Measurements from ENCODE around the gene PCDHGB4.
A peak's percentile ranks its signal among the peaks of the same experiment; 100 is the strongest.
"Not testable (repeated sequence)": the region's sequence is repeated elsewhere in the genome, so short reads cannot be mapped to it uniquely, and the experiment has no call there.

PCDHGB4 gene

DNA sequence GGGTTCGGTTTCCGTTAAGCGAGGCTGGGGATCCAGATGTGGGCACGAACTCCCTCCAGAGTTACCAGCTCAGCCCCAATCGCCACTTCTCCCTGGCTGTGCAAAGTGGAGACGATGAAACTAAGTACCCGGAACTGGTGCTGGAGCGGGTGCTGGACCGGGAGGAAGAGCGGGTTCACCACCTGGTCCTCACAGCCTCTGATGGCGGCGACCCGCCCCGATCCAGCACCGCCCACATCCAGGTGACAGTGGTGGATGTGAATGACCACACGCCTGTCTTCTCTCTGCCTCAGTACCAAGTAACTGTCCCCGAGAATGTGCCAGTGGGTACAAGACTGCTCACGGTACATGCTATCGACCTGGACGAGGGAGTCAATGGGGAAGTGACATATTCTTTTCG, 4.2 kb upstream of the PCDHGB4 start:
- H3K4me3 ChIP-seq (ENCODE audit: low read depth, low read length) = no peak overlapping the region
- TF ChIP-seq, protein P1, sequence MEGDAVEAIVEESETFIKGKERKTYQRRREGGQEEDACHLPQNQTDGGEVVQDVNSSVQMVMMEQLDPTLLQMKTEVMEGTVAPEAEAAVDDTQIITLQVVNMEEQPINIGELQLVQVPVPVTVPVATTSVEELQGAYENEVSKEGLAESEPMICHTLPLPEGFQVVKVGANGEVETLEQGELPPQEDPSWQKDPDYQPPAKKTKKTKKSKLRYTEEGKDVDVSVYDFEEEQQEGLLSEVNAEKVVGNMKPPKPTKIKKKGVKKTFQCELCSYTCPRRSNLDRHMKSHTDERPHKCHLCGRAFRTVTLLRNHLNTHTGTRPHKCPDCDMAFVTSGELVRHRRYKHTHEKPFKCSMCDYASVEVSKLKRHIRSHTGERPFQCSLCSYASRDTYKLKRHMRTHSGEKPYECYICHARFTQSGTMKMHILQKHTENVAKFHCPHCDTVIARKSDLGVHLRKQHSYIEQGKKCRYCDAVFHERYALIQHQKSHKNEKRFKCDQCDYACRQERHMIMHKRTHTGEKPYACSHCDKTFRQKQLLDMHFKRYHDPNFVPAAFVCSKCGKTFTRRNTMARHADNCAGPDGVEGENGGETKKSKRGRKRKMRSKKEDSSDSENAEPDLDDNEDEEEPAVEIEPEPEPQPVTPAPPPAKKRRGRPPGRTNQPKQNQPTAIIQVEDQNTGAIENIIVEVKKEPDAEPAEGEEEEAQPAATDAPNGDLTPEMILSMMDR (IDR thresholded peaks at IDR 0.05; ENCODE audit: borderline replicate concordance, insufficient read depth, low read depth, low read length) = no peak

DNA sequence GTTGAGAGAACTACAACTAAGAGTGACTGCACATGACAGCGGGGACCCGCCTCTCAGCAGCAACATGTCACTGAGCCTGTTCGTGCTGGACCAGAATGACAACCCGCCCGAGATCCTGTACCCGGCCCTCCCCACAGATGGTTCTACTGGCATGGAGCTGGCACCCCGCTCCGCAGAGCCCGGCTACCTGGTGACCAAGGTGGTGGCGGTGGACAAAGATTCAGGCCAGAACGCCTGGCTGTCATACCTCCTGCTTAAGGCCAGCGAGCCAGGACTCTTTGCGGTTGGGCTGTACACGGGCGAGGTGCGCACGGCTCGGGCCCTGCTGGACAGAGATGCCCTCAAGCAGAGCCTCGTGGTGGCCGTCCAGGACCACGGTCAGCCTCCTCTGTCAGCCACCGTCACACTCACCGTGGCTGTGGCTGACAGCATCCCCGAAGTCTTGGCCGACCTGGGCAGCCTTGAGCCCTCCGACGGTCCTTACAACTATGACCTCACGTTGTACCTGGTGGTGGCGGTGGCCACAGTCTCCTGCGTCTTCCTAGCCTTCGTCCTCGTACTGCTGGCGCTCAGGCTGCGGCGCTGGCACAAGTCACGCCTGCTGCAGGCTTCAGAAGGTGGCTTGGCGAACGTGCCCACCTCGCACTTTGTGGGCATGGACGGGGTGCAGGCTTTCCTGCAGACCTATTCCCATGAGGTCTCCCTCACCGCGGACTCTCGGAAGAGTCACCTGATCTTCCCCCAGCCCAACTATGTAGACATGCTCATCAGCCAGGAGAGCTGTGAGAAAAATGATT, 2.8 kb upstream of the PCDHGB4 start:
- no peak overlapping the region for H3K4me3 ChIP-seq (ENCODE audit: low read depth, low read length)
- TF ChIP-seq, protein P1 (IDR thresholded peaks at IDR 0.05; ENCODE audit: borderline replicate concordance, insufficient read depth, low read depth, low read length) = no peak

DNA sequence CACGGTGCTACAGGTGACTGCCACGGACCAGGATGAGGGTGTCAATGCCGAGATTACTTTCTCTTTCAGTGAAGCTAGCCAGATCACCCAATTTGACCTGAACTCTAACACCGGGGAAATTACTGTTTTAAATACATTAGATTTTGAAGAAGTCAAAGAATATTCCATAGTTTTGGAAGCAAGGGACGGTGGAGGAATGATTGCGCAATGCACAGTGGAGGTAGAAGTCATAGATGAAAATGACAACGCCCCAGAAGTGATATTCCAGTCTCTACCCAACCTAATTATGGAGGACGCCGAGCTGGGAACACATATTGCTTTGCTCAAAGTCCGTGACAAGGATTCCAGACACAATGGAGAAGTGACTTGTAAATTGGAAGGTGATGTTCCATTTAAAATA, 1.2 kb downstream of the PCDHGB4 start:
- no peak overlapping the region for H3K4me3 ChIP-seq (ENCODE audit: low read depth, low read length)
- TF ChIP-seq, protein P1 (IDR thresholded peaks at IDR 0.05; ENCODE audit: borderline replicate concordance, insufficient read depth, low read depth, low read length) = no peak

DNA sequence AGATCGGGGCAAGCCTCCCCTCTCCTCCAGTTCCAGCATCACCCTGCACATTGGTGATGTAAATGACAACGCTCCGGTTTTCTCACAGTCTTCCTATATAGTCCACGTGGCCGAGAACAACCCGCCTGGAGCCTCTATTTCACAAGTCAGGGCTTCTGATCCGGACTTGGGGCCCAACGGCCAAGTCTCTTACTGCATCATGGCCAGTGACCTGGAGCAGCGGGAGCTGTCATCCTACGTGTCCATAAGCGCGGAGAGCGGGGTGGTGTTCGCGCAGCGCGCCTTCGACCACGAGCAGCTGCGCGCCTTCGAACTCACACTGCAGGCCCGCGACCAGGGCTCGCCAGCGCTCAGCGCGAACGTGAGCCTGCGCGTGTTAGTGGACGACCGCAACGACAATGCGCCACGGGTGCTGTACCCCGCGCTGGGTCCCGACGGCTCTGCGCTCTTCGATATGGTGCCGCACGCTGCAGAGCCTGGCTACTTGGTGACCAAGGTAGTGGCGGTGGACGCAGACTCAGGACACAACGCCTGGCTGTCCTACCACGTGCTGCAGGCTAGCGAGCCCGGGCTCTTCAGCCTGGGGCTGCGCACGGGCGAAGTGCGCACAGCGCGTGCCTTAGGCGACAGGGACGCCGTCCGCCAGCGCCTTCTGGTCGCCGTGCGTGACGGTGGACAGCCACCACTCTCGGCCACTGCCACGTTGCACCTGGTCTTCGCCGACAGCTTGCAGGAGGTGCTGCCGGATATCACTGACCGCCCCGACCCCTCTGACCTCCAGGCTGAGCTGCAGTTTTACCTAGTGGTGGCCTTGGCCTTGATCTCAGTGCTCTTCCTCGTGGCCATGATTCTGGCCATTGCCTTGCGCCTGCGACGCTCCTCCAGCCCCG, 1.9 kb downstream of the PCDHGB4 start:
- TF ChIP-seq, protein P1 (IDR thresholded peaks at IDR 0.05; ENCODE audit: borderline replicate concordance, insufficient read depth, low read depth, low read length) = no peak
- H3K4me3 ChIP-seq (ENCODE audit: low read depth, low read length) = no peak overlapping the region

DNA sequence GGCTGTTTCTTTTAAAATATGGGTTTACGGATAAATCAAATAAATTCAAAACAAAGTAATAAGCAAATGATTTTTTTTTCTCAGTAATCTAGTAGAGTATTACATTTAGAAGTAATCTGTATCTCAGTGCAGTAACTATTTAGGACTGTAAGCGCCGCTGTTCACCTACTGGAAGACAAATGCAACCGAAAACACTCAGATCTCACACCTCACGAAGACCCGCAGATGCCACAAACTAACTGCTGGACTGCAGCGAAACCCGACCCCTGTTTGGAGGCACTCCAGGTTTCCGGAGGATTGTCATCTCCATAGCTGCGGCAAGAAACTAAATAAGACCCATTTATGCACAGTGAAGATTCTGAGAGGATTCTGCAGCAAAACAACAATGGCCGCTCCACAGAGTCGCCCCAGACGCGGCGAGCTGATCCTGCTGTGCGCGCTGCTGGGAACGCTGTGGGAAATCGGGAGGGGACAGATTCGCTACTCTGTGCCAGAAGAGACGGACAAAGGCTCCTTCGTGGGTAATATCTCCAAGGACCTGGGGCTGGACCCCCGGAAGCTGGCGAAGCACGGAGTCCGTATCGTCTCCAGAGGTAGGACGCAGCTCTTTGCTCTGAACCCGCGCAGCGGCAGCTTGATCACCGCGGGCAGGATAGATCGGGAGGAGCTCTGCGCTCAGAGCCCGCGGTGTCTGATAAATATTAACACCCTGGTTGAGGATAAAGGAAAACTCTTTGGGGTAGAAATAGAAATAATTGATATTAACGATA, 5.1 kb downstream of the PCDHGB4 start, which contains the start of gene PCDHGA8:
Gene PCDHGA8, plus strand, starts transcription at position 205 of the 770 bp plus-strand sequence. Its CDS starts 181 bp downstream, at position 386.
- H3K4me3 ChIP-seq (ENCODE audit: low read depth, low read length) = no peak within 1 kb of the TSS
- TF ChIP-seq, protein P1 (IDR thresholded peaks at IDR 0.05; ENCODE audit: borderline replicate concordance, insufficient read depth, low read depth, low read length) = peak; percentile 8; the same call in 1 of the 2 replicates

DNA sequence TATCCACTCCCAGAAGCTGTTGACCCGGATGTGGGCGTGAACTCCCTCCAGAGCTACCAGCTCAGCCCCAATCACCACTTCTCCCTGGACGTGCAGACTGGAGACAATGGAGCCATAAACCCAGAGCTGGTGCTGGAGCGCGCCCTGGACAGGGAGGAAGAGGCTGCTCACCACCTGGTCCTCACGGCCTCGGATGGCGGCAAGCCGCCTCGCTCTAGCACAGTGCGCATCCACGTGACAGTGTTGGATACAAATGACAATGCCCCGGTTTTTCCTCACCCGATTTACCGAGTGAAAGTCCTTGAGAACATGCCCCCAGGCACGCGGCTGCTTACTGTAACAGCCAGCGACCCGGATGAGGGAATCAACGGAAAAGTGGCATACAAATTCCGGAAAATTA, 5.8 kb downstream of the PCDHGB4 start:
- TF ChIP-seq, protein P1 (IDR thresholded peaks at IDR 0.05; ENCODE audit: borderline replicate concordance, insufficient read depth, low read depth, low read length) = no peak
- no peak overlapping the region for H3K4me3 ChIP-seq (ENCODE audit: low read depth, low read length)

DNA sequence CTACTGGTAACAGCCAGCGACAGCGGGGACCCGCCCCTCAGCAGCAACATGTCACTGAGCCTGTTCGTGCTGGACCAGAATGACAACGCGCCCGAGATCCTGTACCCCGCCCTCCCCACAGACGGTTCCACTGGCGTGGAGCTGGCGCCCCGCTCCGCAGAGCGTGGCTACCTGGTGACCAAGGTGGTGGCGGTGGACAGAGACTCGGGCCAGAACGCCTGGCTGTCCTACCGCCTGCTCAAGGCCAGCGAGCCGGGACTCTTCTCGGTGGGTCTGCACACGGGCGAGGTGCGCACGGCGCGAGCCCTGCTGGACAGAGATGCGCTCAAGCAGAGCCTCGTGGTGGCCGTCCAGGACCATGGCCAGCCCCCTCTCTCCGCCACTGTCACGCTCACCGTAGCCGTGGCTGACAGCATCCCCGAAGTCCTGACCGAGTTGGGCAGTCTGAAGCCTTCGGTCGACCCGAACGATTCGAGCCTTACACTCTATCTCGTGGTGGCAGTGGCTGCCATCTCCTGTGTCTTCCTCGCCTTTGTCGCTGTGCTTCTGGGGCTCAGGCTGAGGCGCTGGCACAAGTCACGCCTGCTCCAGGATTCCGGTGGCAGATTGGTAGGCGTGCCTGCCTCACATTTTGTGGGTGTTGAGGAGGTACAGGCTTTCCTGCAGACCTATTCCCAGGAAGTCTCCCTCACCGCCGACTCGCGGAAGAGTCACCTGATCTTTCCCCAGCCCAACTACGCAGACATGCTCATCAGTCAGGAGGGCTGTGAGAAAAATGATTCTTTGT, 7.1 kb downstream of the PCDHGB4 start:
- H3K4me3 ChIP-seq (ENCODE audit: low read depth, low read length) = not testable (repeated sequence)

Measured in GM12875 (cell line).